Urothelium cell line (cell line): ENCODE measurements around the gene EFHC1.
"Not testable (repeated sequence)": the region's sequence is repeated elsewhere in the genome, so short reads cannot be mapped to it uniquely, and the experiment has no call there.

ENCODE experiments used
- DNase-seq: peaks from one replicate; pipeline ENCODE4 v3.0.0; 2011; ENCODE audit warnings: low spot score, mixed read lengths
- FAIRE-seq: peaks from 2 replicates; lab custom pipeline; 2011; peaks lifted over from hg19 to GRCh38; lab: Jason Lieb, UNC

Gene EFHC1, protein sequence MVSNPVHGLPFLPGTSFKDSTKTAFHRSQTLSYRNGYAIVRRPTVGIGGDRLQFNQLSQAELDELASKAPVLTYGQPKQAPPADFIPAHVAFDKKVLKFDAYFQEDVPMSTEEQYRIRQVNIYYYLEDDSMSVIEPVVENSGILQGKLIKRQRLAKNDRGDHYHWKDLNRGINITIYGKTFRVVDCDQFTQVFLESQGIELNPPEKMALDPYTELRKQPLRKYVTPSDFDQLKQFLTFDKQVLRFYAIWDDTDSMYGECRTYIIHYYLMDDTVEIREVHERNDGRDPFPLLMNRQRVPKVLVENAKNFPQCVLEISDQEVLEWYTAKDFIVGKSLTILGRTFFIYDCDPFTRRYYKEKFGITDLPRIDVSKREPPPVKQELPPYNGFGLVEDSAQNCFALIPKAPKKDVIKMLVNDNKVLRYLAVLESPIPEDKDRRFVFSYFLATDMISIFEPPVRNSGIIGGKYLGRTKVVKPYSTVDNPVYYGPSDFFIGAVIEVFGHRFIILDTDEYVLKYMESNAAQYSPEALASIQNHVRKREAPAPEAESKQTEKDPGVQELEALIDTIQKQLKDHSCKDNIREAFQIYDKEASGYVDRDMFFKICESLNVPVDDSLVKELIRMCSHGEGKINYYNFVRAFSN

DNA sequence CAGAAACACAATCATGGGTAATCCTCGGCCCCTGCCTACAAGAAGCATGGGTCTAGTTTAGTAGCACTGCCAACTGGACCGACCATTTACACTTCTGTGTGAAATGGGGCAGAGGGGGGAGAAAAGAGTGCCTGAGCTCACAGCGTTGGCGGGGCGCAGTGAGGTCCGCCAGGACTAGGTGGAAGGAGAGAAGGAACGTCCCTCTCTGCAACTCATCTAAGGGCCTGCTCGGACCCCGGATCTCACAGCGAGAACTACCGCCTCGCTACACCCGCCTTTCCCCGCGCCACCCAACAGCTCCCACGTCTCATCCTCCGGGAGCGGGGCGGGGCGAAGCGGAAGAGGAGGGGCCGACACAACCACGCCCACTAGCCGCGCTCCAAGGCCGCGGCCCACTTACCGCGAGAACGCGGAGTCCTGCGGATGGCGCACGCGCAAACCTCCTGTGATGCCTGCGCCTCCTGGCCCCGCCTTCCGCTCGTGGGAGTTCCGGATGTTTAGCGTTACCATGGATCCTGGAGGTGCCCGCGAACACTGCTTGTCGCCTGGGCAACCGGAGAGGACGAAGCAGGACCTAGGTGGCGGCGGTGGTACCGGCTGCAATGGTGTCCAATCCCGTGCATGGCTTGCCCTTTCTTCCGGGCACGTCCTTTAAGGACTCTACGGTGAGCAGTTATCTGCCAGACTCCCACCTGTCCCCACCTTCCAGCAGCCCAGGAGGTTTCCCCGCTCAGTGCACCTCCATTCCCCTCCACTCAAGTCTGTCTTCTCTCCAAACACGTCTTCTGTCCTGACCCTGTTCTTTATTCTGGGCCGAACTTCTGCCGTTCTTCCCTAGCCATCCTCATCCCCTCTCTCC is at the start of gene EFHC1:
TSS of gene EFHC1 (plus strand) at position 534 of the 859 bp plus-strand sequence. CDS start at position 603, 69 bp downstream.
- FAIRE-seq: peak; percentile 94
- peak; percentile 99 for DNase-seq

DNA sequence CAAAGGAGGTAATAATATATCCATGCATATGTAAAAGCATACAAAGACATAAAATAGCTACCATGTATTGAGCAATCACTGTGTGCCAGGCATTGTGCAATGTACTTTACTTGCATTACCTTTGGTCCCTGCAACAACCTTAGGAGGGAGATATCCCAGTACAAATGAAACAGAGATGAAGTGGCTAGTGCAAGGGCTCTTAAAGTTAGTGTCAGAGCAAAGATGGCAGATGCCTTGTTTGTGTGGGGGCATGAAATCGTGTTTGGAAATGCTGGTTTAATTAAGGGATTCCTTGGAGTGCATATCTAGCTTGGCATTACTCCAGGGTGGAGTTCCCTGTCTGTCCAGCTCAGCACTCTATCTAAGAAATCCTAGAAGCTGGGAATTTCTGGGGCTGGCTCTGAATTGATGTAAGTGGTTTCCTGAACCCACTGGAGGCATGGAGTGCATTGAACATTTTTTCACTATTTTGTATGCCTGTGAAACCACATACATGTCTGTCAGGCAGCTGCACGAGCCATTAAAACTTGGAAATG is 48.4 kb upstream of the EFHC1 start:
- FAIRE-seq (no peak), DNase-seq (no peak)

DNA sequence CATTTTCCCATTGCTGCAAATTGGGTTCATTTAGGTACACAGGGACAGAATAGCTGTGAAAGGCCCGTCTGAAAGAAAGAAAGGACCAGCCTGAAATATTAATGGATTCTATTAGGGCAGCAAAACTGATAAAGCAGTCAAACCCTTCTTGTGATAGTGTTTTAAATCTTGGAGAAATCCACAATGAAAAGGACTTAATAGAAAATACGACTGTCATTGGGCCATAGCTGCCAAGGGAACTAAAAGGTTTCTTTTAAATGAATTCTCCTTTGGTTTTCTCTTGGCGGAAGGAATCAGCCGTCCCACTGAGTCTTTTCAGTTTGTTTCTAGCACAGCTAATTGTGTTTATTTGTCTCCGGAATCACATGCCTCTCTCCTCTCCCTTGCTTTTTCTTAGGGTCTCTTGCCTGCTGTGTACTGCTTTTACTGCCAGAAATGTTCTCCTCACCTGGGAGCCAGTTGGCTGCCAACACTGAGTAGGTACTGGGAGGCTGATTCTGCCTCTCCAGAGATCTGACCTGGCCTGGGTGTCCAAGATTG is 46.9 kb upstream of the EFHC1 start:
- DNase-seq (no peak), FAIRE-seq (no peak)

DNA sequence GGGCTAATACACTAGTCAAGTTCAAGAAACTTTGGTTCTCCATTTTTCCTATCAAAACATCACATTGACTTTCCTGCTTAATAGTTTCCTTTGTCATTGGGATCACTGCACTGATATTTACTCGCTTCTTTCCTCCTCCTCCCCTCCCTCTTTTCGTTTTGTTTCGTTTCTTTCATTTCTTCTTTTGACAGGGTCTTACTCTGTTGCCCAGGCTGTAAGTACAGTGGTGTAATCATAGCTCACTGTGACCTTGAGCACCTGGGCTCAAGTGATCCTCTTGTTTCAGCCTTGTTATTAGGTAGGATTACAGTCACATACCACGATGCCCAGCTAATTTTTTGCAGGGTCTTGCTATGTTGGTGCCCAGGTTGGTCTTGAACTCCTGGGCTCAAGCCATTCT is 45.9 kb upstream of the EFHC1 start:
- no peak for DNase-seq

DNA sequence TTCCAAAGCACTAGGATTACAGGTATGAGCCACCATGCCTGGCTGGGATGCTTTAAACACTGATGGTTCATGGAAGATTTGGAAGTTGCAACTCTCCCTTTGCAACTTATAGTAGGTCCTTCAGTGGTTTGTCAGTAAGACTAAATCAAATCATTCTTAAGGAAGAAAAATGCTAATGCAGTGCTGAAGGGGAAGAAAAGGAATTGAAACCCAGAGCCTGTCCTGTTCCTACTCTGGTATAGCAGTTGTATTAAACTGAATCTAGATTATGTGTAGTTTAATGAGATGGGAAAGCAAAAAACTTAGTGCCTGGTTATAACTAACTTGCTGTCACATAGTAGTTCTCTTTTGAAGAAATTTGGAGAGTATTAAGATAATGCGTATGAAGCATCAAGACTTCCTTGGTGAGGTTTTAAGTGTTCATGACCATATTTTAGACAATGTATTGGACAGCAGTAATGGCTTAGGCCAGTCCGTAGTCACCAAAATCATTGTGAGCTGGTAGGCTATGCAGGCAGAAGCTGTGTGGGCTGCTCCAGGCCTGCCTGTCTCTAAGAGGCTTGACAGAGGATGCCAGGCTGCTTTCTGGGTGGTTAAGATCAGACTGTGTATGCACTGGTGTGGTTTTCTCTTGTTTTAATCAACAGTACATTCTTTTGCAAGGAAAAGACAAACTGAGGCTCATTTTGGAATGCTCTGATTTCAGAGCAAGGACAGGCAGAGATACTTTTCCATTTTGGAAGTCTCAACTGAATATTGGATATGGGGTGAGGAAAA is 44.2 kb upstream of the EFHC1 start:
- FAIRE-seq: no peak
- no peak for DNase-seq

More for the DNA sequence above, 45.9 kb upstream of the EFHC1 start:
- FAIRE-seq: no peak

DNA sequence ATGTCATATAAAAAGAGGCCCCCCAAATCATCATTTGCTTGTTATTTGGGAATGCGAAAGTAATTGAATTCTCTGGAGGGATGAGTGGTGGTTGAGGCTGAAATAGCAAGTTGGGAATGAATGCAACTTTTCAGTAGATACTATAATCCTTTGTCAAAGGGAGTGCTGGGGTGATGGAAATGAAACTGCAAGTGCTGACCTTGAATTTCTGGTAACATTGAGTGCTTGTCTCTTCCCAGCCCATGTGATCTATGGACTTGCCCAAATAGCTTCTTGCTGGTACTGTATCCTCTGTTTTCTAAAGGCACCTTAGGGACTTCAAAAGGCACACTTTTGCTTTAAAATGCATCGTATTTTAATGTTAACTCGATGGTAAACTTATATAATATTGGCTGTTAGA is 43.4 kb upstream of the EFHC1 start:
- FAIRE-seq (no peak), DNase-seq (no peak)

DNA sequence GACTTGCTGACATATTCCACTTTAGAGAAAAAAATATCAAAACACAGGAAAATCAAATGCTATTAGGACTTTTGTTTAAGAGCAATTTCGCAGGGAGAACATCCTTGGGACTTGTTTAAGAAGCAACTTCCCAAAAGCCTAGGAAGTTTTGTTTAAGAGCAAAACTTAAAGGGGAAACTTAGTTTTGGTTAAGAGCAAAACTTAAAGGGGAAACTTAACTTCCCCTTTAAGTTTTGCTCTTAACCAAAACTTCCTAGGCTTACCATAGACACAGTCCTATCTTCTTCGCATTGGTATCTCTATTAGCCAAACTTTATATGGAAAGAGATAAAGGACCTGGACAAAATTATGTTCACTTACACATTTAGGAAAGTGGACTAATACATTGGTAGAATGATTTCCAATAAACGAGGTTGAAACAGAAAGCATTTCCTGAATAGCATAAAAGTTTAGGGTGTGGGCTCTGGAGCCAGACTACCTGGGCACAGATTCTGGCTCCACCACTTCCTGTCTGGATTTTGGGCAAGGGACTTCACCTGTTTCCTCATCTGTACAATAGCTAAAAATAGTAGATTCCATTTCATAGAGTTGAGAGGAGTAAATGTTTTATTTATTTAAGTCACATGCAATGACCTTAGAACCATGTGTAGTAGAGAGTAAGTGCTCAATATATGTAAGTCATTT is 42.5 kb upstream of the EFHC1 start:
- FAIRE-seq: no peak
- DNase-seq: no peak

DNA sequence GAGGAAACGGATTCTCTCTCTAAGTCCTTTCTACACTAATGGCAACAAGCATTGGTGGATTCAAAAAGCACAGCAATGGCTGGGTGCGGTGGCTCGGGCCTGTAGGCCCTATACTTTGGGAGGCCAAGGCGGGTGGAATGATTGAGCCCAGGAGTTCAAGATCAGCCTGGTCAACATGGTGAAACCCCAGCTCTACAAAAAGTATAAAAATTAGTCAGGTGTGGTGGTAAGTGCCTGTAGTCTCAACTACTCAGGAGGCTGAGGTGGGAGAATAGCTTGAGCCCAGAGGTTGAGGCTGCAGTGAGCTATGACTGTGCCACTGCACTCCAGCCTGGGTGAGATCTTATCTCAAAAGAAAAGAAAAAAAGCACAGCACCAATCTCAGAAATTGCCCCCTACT is 38.9 kb upstream of the EFHC1 start:
- FAIRE-seq (no peak), DNase-seq (no peak)

DNA sequence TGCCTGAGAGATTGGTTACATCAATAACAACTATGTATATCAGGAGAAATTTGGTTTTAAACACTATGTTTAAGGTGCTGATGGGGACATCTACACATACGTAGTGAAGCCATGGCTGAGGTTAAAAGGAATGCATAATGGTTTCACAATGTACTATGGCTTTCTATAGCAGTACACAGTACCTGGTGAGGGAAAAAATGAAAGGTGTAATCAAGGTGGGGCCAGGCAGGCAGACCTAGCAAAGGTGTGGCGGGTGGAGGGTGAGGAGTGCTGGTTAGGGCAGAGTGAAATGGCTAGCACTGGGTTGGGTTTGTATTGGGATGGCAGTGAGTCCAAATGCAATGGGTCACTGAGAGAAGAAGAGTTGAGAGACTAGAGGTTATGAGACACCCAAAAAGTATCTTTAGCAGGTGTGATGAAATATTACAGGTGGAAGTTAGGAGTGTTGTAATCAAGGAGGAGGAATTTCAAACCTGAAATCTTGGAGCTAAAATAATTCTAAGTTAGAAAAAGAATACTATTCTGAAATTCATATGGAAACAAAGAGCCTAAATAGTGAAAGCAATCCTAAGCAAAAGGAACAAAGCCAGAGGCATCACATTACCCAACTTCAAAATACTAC is 35.9 kb upstream of the EFHC1 start:
- FAIRE-seq (peak; percentile 37), DNase-seq (no peak)

DNA sequence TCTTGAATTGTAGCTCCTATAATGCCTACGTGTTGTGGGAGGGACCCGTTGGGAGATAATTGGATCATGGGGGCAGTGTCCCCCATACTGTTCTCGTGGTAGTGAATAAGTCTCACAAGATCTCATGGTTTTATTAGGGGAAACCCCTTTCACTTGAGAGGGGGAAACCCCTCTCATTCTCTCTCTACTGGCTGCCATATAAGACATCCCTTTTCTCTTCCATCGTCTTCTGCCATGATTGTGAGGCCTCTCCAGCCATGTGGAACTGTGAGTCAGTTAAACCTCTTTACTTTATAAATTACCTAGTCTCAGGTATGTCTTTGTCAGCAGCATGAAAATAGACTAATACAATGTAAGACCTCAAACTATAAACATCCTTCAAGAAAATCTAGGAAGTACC is 35.1 kb upstream of the EFHC1 start:
- no peak for DNase-seq
- no peak for FAIRE-seq

DNA sequence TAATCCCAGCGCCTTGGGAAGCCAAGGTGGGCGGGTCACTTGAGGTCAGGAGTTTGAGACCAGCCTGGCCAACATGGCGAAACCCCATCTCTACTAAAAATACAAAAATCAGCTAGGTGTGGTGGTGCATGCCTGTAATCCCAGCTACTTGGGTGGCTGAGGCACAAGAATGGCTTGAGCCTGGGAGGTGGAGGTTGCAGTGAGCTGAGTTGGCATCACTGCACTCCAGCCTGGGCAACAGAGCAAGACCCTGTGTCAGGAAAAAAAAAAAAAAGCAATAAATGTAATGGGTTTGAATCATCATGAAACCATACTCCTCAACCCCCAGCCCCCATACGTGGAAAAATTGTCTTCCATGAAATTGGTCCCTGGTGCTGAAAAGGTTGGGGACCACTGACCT is 32.0 kb upstream of the EFHC1 start:
- not testable (repeated sequence) for FAIRE-seq, DNase-seq

DNA sequence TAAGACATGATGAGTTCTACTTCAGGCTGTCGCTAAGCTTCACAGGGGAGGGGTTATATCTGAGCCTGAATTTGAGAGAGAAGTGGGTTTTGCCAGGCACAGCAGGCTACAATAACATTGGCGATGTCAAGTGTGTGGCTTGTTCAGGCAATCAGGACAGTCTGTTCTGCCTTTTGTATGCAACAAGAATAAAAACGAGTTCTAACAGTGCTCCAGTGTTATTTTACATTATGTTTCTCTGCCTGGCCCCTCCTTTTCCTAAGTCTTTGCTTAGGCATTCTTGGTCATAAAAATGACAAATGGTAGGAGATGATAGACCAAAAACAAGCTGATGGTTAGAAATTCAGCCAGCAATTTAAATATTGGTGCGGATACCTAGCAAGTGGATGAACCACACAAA is 31.4 kb upstream of the EFHC1 start:
- FAIRE-seq: no peak
- no peak for DNase-seq

DNA sequence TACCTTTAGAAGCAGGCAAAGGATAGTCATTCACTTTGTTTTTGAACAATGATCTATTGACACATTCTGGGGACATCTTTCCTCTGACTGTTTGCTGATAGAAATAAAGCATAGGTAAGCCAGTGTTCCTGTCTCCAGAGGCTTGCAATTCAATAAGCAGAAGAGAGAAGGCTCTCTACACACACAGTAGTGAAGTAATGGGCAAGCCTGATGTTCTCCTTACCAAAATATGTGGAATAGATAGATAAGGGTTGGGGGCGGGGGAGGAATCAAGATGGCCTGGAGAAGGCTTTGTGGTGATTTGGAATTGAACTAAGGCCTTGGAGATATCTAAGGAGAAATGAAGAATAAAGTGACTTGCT is 30.9 kb upstream of the EFHC1 start:
- DNase-seq (no peak), FAIRE-seq (no peak)

DNA sequence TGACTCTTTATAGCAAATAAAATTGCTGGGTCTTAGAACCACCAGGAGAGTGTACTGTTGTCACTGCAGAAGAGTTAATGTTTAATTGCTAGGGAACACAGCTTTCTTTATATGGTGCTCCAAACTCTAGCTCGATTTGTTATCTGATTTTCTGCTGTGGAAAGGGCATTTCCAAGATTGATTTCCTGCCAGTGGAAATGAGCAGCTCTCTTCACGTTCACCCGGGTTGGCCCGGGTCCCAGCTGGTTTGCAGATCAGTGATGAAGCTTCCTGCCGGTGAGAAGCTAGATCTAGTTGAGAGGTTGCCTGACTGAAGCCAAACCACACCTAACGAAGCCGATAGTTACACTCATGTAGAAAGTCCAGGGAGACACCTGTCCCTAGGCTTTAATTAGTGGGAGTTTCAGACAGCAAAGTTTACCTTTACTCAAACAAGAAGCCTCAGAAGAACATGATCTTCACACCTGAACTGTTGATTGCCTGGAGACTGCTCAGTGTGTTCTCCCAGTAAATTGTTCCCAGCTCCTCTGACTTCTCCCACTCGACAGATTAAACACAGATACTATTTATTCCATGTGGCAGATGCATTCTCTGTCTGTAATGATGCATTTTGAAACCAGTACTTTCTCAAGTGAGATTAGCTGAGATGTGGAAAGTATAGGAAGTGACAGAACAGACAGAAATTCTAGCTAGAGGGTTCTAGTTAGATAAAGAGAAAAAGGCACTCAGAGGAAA is 30.3 kb upstream of the EFHC1 start:
- no peak for FAIRE-seq
- DNase-seq: peak; percentile 61

DNA sequence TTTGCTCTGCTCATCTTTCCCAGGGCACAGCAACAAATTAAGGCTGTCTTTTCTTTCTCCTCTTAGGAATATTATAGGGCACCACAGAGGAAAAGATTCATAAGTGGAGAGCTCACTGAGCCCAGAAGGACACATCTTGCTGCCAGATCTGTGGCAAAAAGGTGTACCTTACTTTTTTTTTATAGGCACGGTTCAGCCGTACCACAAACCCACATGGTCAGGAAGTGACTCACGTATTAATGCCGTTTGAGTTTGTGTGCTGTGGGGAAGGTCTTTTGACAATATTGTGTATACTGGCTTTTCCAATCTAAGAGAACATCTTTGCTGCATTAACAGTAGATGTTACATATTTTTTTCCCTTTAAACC is 29.8 kb upstream of the EFHC1 start:
- DNase-seq: peak; percentile 87

DNA sequence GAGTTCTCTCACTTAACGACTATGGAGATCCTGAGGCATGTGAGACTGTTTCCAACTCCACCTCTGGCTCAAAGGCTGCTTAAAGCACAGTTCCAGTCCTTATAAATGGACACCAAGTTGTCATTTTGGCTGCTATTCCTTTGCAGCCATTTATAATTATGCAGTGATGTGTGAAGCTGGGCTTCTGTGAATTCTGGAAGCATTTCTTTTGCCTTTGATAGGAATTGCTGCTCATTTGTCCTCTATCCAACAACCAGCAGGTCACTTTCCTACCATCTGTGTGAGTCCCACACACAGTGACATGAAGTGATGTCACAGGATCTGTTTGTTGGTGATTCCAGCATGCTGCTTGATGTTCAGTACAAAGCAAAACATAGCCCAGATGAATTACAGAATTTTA is 28.5 kb upstream of the EFHC1 start:
- no peak for DNase-seq
- no peak for FAIRE-seq

More for the DNA sequence above, 29.8 kb upstream of the EFHC1 start:
- FAIRE-seq: no peak

DNA sequence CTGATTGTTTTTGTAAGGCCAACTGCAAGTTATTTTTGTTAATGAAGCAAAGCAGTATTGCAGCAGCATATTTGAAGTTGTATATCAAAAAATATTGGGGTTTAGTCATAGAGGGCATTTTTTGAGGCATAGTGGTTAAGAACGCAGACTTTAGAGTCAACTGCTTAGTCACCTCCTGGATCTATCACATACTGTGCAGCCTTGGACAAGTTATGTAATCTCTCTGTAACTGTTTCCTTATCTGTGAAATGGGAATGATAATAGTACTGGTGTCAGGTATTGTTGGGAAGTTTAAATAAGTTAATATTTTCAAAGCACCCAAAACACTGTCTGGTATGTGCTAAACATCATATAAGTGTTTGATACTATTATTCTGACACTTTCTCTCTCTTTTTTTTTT is 27.2 kb upstream of the EFHC1 start:
- FAIRE-seq (no peak), DNase-seq (no peak)

DNA sequence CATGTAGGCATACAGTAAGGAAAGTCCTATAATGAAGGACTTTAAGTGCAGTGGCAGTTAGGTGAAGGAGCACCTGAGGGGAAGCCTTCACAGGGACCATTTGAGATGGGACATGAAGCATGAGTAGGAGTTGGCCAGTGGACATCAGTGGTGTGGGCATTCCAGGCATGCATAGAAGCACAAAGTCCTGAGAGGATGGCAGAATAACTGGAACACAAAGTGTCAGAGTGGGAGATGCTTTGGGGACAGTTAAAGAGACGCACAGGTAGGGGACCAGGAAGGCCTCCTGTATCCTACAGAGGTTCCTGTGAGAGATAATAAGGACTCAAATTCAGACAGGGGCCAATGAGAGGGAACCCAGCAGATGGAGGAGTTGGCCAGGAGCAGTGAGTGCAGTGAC is 26.4 kb upstream of the EFHC1 start:
- no peak for DNase-seq
- no peak for FAIRE-seq

DNA sequence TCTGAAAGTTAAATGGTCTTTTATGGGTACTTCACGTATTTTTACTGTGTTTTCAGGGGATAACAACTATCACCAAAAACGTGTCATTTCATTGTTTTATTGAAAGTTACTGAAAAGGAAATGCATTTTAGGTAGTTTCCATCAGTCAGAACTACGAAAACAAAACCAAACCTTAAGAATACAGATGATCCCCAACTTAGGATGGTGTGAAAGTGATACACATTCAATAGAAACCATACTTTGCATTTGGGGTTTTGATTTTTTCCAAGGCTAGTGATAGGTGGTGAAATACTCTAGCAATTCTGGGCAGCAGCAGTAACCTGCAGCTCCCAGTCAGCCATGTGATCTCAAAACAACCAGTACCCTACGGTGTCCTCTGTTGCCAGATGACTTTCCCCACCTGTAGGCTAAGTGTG is 25.9 kb upstream of the EFHC1 start:
- FAIRE-seq (no peak), DNase-seq (no peak)
